ENCODE measurements around the gene ADK.

- no peak for TF ChIP-seq POLR2A (IDR thresholded peaks at IDR 0.05)
- no peak for TF ChIP-seq CTCF (IDR thresholded peaks at IDR 0.05)
- TF ChIP-seq POLR2AphosphoS5 (IDR thresholded peaks at IDR 0.05) = no peak
Measured at GRCh38 chr10:74337330-74338016, 186.5 kb downstream of the ADK start.

Data from stomach (tissue), 4 donors.